ENCODE results near the gene PDXDC1. TPM values are rescaled to one million over a fixed set of nuclear protein-coding genes. Genes with fewer than 3 reads are reported as not detected.
"Not testable (repeated sequence)": the region's sequence is repeated elsewhere in the genome, so short reads cannot be mapped to it uniquely, and the experiment has no call there.

Gene PDXDC1
- total RNA-seq, 1 donor from 2014 or later: 79.7 TPM

DNA sequence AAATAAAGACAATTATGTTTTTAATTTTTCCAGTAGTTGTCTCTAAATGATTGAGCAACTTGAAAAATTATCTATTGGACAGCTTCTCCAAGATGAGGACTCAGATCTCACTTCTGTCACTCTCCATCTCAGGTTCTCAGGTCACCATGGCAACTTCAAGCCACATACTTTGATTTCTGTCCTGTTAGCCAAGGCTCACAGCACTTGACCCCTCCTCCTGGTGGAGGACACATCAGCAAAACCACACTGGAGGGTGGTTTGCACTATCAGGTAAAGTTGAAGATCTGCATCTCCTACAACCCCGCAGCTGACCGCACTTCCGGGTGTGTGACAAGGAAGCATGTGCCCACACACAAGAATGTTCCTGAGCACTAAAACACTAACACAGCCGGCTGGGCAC, 91.1 kb downstream of the PDXDC1 start:
- not testable (repeated sequence) for DNase-seq (ENCODE audit: low read depth in 2 of 2)

DNA sequence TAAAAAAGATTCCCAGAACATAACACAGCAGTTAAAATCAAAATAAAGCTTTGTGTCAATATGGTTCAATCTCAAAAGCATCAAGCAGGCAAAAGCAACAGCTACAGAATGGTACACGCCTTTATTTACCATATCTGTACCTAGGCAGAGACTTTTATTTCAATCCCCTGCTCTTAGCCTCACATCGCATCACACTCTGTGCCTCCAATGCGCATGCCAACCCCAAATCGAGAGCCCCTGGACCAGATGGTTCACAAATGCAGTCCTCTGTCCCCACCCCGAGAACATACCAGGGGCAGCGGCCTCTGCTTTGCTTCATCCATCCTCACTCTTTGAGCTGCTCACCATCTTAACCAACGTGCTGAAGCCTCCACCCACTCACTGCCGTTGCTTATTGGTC, 91.9 kb downstream of the PDXDC1 start:
- DNase-seq (ENCODE audit: low read depth in 2 of 2): not testable (repeated sequence)

DNA sequence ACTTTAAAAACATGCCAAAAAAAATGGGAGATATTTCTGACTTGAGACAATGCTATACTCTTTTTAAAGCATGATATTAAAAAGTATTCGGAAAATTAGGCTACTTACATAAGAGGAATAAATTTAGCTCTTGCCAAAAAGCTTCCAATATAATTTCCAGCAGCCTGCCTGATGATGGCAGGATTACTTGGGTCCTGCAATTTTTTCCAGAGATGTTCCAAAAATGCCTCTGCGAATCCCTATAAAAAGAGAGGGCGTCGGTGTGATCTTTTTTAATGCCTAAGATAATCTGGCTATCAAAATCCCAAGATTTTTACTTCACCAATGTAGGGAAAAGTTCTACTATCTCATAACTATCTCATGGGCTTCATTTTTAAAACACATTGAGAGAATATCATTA, 96.2 kb downstream of the PDXDC1 start:
- not testable (repeated sequence) for DNase-seq (ENCODE audit: low read depth in 2 of 2)

GRCh38 chr16:15071916-15072769, 97.3 kb downstream of the PDXDC1 start:
- DNase-seq (ENCODE audit: low read depth in 2 of 2): not testable (repeated sequence)

- no peak for DNase-seq (ENCODE audit: low read depth in 2 of 2)
Measured at GRCh38 chr16:15073101-15073500, 98.3 kb downstream of the PDXDC1 start.

- DNase-seq (ENCODE audit: low read depth in 2 of 2): not testable (repeated sequence)
Measured at GRCh38 chr16:15076161-15076560, 101.3 kb downstream of the PDXDC1 start.

- not testable (repeated sequence) for DNase-seq (ENCODE audit: low read depth in 2 of 2)
Measured at GRCh38 chr16:15080883-15081282, 106.1 kb downstream of the PDXDC1 start.

GRCh38 chr16:15082788-15083187, 108.0 kb downstream of the PDXDC1 start:
- not testable (repeated sequence) for DNase-seq (ENCODE audit: low read depth in 2 of 2)

- not testable (repeated sequence) for DNase-seq (ENCODE audit: low read depth in 2 of 2)
Measured at GRCh38 chr16:15090663-15091269, 115.9 kb downstream of the PDXDC1 start.

- DNase-seq (ENCODE audit: low read depth in 2 of 2): not testable (repeated sequence)
Measured at GRCh38 chr16:15093571-15093954, 118.7 kb downstream of the PDXDC1 start.

DNA sequence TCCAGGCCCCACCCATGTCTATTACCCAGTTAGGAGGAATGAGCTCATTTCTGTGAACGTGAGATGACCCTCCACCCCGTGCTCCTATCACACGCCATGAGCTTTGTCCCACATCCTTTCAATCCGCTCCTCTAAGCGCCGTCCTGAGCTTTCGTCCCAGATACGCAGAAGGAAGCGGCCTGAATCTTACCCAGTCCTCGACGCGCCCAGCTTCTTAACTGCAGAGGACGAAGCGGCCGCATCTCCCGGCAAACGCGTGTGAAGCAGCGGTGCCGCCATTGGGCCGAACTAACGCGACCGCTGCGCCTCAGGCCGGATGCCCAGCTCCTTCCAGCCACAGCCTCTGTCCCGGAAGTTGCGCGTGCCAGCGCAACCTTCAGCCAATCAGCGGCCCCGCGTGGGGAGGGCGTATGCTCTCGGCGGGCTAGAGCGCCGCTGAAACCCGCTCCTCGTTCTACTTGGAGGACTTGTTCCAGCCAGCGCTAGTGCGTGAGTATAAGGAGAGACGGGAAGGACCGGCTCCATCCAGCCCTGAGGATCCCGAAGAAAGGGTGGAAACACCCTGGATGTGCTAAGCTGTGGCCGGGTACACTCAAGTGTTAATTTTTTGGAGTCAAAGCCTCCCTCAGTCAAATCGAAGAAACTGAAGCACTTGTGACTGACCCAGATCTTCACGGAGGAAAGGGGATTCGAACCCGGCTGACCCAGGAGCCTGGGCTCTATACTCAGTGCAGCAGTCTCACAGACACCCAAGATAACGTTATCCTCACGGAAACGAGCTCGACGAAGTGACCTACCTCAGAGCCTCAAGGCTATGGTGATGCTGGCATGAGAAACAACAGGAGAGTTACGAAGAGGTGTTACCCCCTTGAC, 119.4 kb downstream of the PDXDC1 start, which contains the start of gene RRN3:
Gene RRN3 (minus strand): TSS at position 318 of the 873 bp plus-strand sequence. CDS start 39 bp downstream, at position 279.
- peak; percentile 64 to 92 for DNase-seq (ENCODE audit: low read depth in 2 of 2)

GRCh38 chr16:15096583-15096972, 121.8 kb downstream of the PDXDC1 start:
- not testable (repeated sequence) for DNase-seq (ENCODE audit: low read depth in 2 of 2)

GRCh38 chr16:15099366-15099909, 124.6 kb downstream of the PDXDC1 start:
- DNase-seq (ENCODE audit: low read depth in 2 of 2): not testable (repeated sequence)

DNA sequence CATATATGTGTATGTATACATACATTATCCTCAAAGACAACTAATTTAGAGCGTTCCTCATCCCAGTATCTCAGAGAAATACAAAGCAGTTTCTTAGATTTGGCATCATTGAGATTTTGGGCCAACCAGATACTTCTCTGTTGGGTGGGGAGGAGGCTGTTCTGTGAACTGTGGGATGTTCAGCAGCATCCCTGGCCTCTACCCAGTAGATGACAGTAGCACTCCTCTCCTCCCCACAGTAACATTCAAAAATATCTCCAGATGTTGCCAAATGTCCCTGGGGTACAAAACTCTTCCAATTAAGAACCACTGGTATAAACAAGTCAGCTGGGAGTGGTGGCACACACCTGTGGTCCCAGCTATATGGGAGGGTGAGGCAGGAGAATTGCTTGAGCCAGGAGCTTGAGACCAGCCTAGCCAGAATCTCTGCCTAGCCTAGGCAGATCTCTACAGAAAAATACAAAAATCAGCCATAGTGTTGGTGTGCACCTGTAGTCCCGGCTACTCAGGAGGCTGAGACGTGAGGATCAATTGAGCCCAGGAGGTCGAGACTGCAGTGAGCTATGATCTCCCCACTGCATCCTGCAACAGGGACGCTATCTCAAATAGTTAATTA, 125.7 kb downstream of the PDXDC1 start:
- not testable (repeated sequence) for DNase-seq (ENCODE audit: low read depth in 2 of 2)

GRCh38 chr16:15127641-15128425, 153.0 kb downstream of the PDXDC1 start:
- not testable (repeated sequence) for DNase-seq (ENCODE audit: low read depth in 2 of 2)

DNA sequence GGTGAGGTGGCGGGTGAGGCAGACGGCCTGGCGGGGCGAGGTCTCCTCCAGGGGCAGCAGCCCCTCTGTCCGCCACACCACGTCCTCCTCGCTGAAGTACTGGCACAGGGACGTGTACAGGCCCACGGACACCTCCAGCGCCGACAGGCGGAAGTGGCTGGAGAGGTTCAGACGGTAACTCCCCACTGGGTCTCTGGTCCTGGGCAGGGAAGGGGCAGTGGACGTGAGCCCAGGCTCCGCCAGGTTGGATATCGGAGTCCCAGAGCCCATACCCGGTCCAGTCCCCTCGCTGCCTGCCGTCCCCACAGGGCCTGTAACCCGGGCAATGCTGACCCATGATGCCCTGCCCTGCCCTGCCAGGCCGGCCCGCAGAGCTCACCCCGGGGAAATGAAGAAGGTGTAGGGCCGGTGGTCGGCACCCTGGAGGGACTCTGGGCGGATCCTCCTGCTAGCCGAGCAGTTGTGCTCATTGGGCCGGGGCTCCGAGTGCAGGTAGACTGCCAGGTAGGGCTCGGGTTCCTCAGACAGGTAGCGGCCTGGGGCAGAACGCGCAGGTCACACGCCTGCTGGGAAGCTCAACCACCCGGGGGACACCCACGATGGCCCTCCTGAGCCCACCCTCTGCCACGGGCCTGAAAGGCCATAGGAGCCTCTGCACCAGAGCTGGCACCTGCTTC, 155.6 kb downstream of the PDXDC1 start:
- DNase-seq (ENCODE audit: low read depth in 2 of 2): not testable (repeated sequence)

DNA sequence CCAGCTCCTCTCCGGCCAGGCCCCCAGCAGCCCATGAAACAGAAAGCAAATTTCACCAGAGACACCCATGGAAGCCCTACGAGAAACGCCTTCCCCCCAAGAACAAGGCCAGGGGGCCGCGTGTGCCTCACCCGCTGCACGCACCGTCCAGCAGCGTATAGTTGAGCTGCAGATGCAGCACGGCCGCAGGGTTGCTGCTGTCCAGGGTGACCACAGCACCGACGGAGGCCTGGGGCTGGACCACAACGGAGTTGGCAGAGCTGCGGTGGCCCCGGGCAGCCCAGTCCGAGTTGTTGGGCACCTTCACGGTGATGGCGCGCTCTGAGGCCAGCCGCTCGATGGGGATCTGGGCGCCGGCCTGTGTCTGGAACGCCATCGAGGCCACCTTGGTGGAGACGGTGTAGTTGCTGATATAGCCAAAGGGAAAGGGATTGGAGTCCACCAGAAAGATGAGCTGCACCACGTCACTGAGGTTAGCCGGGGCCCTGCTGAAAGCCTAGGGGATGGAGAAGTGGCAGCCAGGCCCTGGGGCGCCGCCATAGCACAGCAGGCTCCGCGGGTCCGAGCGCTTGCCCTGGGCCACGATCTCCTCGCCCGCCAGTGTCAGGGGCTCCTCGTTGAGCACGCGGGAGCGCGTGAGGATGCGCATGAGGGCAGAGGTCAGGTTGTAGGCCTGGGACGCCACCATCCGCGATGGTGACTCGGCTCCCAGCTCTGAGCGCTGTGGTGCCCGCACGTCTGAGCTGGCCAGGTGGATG, 156.3 kb downstream of the PDXDC1 start:
- DNase-seq (ENCODE audit: low read depth in 2 of 2): not testable (repeated sequence)

DNA sequence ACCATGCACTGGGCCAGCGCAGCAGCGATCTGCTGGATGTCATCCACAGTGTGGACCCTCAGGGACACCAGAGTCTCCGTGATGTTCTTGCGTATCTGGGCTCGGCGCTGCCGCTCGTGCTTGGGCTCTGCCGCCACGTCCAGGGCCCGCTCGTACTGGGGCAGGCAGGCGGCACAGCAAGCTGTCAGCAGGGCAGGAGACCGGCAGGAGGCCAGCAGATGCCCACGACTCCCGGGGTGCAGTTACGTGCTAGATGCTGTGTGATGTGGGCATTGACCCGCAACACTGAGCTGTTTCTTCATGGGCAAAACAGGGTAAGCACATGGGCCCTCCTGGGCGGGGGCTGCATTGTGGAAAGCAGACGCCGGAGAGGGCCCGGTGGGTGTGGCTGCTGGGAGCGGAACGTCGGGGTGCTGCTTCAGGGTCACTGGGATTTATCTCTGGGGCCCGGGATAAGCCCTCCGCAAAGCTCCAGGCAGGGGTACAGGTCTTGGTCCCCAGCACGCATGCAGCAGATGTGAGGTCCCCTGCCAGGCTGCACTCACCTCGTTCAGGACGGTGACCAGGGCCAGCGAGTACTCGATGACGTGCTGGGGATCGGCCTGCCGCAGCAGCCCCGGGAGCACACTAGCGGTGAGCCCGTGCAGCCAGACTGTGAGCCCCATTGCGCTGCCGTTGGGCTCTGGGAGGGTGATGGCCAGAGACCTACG, 158.0 kb downstream of the PDXDC1 start:
- DNase-seq (ENCODE audit: low read depth in 2 of 2): not testable (repeated sequence)

Data from dermis microvascular lymphatic vessel endothelial cell (primary cell).